ENCODE measurements around the gene MADD.
A peak's percentile ranks its signal among the peaks of the same experiment; 100 is the strongest.

Gene MADD

DNA sequence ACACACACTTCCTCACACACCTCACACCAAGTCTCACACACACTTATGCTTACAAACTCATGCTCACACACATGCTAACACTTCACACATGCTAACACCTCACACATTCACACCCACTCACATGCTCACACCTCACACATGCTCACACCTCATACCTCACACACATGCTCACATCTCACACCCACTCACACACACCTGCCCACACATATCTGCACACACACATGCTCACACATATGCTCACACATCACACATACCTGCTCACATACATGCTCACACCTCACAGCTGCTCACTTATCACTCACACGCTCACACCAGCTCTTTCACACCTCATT is 87.0 kb downstream of the MADD start:
- DNase-seq (ENCODE audit: low read depth in 3 of 3): no peak

GRCh38 chr11:47357985-47358730 is 88.2 kb downstream of the MADD start:
- DNase-seq (ENCODE audit: low read depth in 3 of 3): no peak

DNA sequence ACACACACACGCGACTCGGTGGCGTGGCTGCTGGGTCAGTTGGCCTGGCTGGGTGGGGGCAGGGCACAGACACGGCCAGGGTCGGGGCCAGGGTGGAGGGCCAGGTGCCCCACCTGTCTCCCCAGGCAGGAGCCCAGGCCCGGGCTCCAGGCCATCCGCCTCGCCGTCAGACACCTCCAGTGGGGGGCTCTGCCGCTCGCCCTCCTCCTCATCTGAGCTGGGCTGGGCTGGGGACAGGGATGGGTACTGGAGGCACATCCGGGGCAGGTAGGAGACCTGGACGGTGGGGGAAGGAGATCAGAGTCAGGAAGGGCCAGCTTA is 88.8 kb downstream of the MADD start:
- DNase-seq (ENCODE audit: low read depth in 3 of 3): no peak

DNA sequence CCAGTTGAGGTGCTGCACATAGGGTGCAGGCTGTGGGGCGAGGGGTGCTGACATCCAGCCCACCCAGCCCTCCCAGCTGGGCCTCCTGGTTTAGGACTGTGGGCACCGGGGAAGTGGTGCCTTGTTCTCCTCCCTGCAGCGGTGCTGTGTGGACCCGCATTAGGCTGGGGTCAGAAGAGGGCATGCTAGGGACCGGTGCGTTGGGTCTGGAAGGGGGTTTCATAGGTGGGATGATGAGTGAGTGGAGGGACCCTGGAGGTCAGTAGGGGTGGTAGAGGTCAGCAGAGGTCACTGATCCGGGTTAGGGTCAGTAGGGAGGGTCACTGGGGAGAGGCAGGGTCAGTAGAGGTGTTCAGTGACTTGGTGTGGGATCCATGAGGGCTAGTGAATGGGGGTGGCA is 89.2 kb downstream of the MADD start:
- no peak for DNase-seq (ENCODE audit: low read depth in 3 of 3)

GRCh38 chr11:47359586-47359985 is 89.7 kb downstream of the MADD start:
- DNase-seq (ENCODE audit: low read depth in 3 of 3): no peak

DNA sequence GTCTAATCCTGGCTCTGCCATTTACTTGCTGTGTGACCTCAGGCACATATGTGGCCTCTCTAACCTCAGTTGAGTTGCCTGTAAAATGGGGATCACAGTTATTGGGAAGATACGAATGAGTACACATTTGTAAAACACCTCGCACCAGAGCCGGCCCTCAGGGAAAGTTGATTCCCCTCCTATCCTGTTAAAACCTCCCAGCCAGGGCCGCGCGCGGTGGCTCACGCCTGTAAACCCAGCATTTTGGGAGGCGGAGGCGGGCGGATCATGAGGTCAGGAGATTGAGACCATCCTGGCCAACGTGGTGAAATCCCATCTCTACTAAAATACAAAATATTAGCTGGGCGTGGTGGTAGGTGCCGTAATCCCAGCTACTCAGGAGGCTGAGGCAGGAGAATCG is 90.4 kb downstream of the MADD start:
- DNase-seq (ENCODE audit: low read depth in 3 of 3): no peak

- no peak for DNase-seq (ENCODE audit: low read depth in 3 of 3)
Observed at GRCh38 chr11:47361419-47361818, 91.5 kb downstream of the MADD start.

- DNase-seq (ENCODE audit: low read depth in 3 of 3): no peak
Observed at GRCh38 chr11:47366020-47366490, 96.1 kb downstream of the MADD start.

DNA sequence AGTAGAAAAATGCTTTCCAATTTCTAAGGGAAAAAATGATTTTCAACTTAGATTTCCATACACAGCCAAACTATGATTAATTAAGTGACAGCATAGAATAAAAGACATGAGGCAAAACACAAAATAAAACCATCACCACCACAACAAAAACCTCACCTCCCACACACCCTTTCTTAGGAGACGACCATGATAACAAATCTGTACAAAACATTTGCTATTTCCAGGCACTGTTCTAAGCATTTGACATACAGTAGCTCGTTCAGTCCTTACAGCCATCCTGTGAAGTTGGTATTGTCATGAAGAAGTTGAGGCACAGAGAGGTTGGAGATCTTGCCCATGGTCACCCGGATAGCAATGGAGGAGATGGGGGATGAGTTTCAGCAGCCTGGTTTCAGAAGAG is 99.7 kb downstream of the MADD start:
- DNase-seq (ENCODE audit: low read depth in 3 of 3): no peak

DNA sequence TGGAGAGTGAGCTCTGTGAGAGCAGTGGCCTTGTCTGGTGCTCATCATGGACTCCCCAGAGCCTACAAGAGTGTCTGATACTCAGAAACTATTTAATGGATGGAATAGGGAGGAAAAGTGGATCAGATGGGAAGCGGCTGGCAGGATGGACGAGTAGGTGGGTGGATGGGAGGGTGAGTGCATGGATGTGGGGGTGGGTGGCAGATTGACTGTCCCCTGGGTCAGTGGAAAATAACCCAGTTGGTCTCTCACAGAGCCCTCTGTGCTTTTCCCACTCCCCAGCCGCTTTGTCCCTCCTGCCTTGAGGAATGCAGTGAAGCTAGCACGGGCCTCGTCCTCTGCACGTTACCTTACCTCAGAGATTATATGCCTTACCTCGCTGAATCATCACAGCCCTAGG is 102.5 kb downstream of the MADD start:
- no peak for DNase-seq (ENCODE audit: low read depth in 3 of 3)

DNA sequence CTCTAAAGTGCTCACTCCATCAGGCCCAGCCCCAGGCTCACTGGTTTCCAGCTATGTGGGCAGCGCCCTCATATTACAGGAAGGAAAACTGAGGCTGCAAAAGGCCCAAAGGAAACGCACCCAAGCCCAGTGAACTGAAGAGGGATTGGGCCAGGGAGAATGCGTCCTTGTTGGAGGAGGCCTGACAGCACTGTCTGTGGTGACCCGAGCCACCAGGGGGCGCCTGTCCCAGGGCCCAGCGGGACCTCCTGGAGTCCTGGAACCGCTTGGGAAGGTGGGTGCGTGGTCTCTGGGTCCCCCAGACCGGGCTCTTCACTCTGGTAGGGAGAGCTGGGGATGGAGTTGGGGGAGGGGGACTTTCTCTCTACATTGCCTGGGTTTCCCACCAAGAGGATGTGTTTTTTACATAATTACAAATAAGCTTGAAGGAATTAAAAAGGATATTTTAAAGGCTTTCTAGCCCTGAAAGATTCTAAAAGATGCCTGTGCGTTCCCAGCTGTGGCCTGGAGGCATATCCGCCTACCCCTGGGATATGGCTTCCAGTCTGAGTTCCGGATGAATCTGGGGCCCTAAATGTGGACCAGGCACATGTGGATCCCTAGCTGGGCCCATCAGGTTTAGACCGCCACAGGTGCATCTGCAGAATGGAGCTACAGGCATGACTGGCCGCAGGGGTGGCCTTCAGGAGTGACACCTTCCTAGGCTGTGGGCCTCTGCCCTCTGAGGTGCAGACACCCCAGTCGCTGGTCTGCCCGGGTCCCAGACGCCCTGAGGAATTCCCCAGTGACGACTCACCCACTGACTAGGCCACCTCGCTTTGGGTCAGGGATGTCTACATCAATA is 104.2 kb downstream of the MADD start:
- peak; percentile 68 to 85 (median 83) for DNase-seq (ENCODE audit: low read depth in 3 of 3)

DNA sequence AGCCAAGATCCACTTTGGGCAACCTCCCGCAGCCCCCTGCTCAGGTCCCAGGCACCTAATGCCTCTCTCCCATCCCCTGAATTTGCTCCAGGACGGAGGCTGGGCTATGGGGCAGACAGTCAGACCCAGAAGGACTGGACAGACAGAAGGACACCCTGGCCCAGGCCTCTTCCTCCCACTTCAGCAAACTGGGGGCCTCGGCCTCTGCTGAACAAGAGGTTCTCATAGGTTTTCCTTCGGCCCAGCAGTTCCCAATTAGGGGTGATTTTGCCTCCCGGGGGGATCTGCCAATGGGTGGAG is 104.7 kb downstream of the MADD start:
- DNase-seq (ENCODE audit: low read depth in 3 of 3): no peak

- no peak for DNase-seq (ENCODE audit: low read depth in 3 of 3)
Observed at GRCh38 chr11:47375020-47375419, 105.1 kb downstream of the MADD start.

- no peak for DNase-seq (ENCODE audit: low read depth in 3 of 3)
Observed at GRCh38 chr11:47375546-47376085, 105.7 kb downstream of the MADD start.

DNA sequence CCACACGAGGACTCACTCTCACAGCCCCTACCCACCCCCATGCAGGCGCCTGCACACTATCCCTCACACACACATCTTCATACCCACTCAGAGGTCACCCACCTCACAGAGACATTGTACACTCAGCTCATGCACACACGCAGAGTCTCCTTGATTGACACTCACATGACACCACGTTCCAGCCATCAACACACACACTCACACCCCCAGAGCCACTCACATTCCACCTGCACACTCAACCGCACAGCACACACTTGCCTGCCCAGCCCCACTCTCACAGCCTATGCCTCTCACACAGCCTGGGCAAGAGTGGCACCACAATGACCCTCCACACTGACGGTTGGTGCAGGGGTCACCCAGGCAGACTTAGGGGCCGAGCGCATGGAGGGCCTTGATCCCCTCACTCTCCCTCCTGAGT is 106.2 kb downstream of the MADD start:
- DNase-seq (ENCODE audit: low read depth in 3 of 3): no peak

GRCh38 chr11:47376525-47377371 is 106.8 kb downstream of the MADD start:
- DNase-seq (ENCODE audit: low read depth in 3 of 3): no peak

GRCh38 chr11:47377571-47378009 is 107.7 kb downstream of the MADD start:
- DNase-seq (ENCODE audit: low read depth in 3 of 3): no peak

DNA sequence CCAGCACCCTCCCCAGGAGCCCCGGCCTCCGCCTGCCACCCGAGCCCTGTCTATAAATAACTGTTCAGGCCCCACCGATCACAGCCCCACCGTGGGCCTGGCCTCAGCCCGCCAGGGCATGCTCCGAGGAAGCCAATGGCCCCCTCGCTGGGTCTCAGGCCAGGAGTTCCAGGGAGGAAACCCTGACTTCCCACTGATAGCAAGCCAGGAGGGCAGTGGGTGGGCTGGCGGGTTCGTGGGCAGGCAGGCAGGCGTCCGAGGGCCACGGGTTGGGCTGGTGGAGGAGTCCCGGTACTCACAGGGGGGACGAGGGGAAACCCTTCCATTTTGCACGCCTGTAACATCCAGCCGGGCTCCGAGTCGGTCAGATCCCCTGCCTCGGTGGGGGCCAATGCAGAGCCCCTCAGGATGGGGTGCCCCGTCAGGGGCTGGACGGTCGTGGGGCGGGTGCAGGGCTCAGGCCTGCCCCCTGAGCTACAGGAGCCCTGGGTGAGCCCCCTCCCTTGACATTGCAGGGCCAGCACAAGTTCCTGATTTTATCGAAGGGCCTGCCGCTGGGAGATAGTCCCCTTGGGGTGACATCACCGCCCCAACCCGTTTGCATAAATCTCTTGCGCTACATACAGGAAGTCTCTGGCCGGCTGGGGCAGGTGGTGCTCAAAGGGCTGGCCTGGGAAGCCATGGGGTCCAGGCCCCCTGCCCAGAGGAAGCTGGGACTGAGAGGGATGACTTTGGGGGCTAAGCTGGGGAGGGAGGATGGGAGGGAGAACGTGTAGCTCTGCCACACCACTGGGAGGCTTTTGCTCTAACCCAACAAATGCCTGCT is 108.3 kb downstream of the MADD start, which contains the start of gene SPI1:
Gene SPI1, minus strand, starts transcription at position 538 of the 826 bp plus-strand sequence. Its CDS starts 194 bp downstream, at position 344.
- no peak for DNase-seq (ENCODE audit: low read depth in 3 of 3)

DNA sequence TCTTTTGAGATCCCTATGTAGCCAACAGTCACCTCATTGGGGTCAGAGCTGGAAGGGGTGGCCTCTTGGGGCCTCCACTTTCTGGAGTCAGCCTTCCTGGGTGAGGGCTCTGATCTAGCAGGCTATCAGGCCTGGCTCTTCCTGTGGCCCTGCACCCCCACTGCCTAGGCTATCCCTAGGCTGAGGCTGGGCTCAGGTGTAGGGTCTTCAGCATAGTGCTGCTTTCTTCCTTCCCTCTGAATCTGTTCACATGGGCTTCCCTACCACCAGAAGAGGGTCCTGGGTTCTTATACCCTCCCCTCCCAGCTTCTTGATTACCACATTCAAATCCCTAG is 108.9 kb downstream of the MADD start:
- DNase-seq (ENCODE audit: low read depth in 3 of 3): no peak

DNA sequence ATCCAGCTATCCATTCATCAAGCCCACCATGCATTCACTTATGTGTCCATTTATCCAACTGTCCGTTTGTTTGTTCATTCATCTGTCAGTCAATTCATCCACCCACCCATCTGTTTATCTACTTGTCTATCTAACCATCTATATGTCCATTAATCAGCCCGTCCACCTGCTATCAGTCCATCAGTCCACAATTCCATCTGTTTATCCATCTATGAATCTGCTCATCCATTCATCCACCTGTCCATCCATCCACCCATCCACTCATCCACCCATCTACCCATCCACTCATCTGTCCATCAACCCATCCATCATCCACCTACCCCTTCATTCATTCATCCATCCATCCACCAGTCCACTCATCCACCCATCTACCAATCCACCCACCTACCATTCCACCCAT is 109.4 kb downstream of the MADD start:
- no peak for DNase-seq (ENCODE audit: low read depth in 3 of 3)

Measured in stimulated activated CD4-positive, alpha-beta T cell treated with anti-CD3 and anti-CD28 coated beads, TNF-alpha, amount 100 ng/mL, for 48 hours (primary cell).